Endothelial cell of hepatic sinusoid (primary cell): ENCODE measurements around the gene GNAT1.
"Not testable (repeated sequence)": the region's sequence is repeated elsewhere in the genome, so short reads cannot be mapped to it uniquely, and the experiment has no call there.

ENCODE experiments used
- in situ Hi-C: cut with HindIII; loops from 2 replicates; pipeline ENCODE4 v1.10.0; 2017; ENCODE audit warnings: low sequenced_read_pairs

Gene GNAT1

GRCh38 chr3:50215529-50215928, 24.1 kb downstream of the GNAT1 start:
- in situ Hi-C loops = no loop called here

- in situ Hi-C loops = no loop called here
These were observed 26.3 kb downstream of the GNAT1 start for GRCh38 chr3:50217681-50218080.

- in situ Hi-C loops = no loop called here
These were observed 27.0 kb downstream of the GNAT1 start for GRCh38 chr3:50218448-50218847.

DNA sequence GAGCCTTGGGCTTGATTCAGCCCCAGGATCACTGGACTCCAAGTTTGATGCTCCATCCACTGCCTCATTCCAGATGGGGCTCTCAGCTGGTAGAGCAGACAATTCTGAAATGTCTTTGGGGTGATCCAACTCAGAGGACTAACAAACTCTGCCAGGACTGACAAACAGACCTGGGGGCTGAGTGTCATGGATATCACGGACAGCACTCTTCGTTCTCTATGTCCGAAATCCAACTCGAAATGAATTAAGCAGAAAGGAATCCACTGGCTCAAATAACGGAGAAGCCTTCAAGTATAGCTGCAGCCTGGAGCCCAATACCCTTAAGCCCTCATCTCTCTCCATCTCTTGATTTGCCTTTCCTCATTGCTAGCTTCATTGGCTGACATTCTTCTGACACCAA, 27.9 kb downstream of the GNAT1 start:
- in situ Hi-C loops = no loop called here

DNA sequence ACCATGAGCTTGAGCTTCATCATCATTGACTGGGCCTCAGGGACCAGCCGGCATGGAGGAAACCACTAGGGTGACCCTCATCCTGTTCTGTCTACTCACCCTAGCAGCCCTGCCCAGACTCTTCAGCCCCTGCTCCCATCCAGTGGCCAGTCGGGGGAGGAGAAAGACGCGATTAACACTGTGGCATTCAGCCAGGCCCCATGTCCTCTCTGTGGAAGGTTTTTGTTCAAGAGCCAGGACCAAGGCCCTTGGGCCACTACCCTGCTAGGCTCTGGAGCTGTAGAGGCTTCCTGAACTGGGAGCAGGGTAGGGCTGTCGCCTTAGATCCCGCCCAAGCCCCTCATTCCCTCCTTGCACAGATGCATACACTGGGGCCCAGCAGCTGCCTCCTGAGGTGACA, 28.7 kb downstream of the GNAT1 start:
- in situ Hi-C loops = loop anchor here (5.0 kb wide), 1 partner anchor 42 kb away; no protein-coding TSS in a partner anchor

- in situ Hi-C loops = loop anchor here (5.0 kb wide), 1 partner anchor 41 kb away; no protein-coding TSS in a partner anchor
These were observed 29.6 kb downstream of the GNAT1 start for GRCh38 chr3:50221051-50221410.

- in situ Hi-C loops = loop anchor here (5.0 kb wide), 1 partner anchor 41 kb away; no protein-coding TSS in a partner anchor
These were observed 30.2 kb downstream of the GNAT1 start for GRCh38 chr3:50221411-50222168.

GRCh38 chr3:50222169-50222528, 30.7 kb downstream of the GNAT1 start:
- in situ Hi-C loops = loop anchor here (5.0 kb wide), 1 partner anchor 40 kb away; no protein-coding TSS in a partner anchor

- in situ Hi-C loops = loop anchor here (5.0 kb wide), 1 partner anchor 38 kb away; no protein-coding TSS in a partner anchor
These were observed 33.2 kb downstream of the GNAT1 start for GRCh38 chr3:50224639-50225038.

- in situ Hi-C loops = no loop called here
These were observed 35.5 kb downstream of the GNAT1 start for GRCh38 chr3:50226888-50227389.

GRCh38 chr3:50227390-50228183, 36.2 kb downstream of the GNAT1 start:
- in situ Hi-C loops = no loop called here

DNA sequence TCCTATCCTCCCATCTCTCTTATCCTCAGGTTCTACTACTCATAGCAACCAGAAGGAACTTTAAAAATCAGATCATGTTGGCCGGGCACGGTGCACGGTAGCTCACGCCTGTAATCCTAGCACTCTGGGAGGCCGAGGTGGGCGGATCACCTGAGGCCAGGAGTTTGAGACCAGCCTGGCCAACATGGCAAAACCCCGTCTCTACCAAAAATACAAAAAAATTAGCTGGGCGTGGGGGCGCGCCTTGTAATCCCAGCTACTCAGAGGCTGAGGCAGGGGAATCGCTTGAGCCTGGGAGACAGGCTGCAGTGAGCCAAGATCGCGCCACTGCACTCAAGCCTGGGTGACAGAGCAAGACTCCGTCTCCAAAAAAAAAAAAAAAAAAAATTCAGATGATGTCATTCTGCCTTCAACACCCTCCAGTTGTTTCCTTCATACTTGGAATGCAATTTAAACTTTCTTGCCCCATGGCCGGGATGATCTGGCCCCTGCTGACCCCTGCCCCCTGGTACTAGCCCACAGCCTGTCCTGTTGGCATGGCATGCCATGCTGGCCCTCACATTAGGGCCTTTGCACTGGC, 36.9 kb downstream of the GNAT1 start:
- in situ Hi-C loops = not testable (repeated sequence)

DNA sequence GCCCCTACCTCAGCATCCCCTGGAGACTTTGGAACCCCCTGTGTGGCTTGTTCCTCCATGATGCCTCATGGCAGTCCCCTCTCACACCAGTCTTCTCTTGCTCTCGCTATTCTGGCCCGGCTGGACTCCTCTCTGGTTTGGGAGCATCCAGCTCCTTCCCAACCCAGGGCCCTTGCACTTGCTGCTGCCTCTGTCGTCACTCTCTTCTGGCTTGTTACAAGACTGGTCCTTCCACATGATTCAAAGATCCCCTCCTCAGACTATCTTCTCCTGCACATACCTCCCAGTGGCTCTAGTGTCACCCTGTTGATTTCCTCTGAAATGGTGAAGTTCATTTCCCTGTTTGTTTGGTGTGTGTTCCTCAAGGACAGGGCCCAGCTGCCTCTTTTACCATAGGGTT, 38.1 kb downstream of the GNAT1 start:
- in situ Hi-C loops = no loop called here

GRCh38 chr3:50230104-50230793, 38.8 kb downstream of the GNAT1 start:
- in situ Hi-C loops = no loop called here

GRCh38 chr3:50230794-50231125, 39.4 kb downstream of the GNAT1 start:
- in situ Hi-C loops = no loop called here

DNA sequence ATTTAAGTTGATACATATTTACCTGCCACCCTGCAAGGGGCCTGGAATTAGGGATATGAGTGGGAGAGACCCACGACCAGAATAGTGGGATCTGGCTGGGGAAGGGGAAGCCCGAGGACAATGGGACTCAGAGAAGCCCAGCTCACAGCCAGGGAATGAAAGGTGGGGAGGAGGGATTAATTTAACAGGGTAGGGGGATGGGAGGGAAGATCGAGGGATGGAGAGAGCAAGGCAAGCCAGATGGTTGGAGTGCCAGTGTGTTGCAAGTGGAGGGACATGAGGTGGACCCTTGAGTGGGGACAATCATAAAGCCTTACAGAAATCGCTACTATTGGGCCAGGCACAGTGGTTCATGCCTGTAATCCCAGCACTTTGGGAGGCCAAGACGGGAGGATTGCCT, 40.2 kb downstream of the GNAT1 start:
- in situ Hi-C loops = no loop called here

DNA sequence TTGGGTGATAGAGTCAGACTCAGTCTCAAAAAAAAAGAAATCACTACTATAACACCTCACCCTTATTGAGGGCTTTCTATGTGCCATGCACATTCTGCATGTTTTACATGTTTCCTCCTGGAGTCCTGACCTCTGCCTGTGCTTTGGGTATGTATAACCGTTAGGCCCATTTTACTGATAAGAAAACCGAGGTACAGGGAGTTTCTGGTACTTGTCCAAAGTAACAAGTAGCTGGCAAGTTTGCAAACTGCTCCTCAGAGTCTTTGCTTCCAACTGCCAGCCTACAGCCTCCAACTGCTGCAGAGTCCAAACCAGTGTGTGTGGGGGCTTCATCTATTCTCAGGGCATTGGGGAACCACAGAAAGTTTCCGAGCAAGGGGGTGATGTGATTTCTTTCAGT, 40.9 kb downstream of the GNAT1 start:
- in situ Hi-C loops = no loop called here

DNA sequence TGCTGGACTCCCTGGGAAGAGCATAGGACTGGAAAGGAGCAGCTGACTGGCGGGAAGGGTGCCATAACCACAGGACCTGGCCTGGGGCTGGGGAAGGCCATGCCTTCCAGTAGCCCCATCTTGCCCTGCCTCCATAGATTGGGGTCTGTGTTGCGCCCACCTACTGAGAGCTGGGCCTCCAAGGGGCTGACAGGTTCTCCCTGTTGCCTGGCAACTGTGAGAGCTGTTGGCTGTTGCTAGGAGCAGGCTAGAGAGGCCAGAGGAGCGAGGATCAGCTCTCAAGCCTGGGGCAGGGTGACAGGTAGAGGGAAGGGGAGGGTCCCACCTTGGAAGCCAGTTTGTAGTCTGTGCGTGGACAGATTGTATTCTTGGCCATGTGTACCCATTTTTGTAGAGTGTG, 41.8 kb downstream of the GNAT1 start:
- in situ Hi-C loops = no loop called here

DNA sequence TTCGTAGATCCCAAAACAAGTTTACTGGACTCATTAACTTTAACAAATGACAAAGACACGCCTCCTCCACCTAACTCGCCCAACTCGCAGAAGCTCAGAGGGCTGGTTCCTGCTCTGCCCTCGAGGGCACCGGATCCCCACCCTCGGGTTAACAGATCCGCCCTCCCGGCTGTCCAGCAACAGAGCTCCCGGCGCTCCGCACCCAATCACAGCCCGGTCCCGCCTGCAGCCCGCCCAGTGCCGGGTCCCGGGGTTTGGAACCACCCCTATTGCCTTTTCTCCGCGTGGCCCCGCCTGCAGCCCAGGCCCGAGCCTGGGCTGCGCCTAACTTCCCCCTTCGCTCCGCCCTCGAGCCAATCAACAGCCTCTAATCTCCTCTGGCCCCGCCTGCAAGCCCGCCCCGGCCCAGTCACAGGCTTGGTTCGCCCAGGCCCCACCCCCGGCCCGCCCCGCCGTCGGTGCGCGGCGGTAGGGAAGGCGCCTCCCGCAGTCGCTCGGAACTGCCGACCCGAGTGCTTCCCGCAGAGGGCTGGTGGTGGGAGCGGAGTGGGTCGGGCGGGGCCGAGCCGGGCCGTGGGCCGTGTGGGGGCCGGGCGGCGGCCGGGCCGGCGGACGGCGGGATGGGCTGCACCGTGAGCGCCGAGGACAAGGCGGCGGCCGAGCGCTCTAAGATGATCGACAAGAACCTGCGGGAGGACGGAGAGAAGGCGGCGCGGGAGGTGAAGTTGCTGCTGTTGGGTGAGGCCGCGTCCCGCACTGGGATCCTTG, 44.5 kb downstream of the GNAT1 start, which contains the start of gene GNAI2:
Gene GNAI2 (plus strand): TSS at position 489 of the 768 bp plus-strand sequence. CDS start 132 bp downstream, at position 621.
- in situ Hi-C loops = no loop called here

GRCh38 chr3:50236484-50237132, 45.2 kb downstream of the GNAT1 start:
- in situ Hi-C loops = no loop called here
